PC-9 (cell line): Measurements from ENCODE around the gene SEBOX. TPM values are rescaled to one million over a fixed set of nuclear protein-coding genes. Genes with fewer than 3 reads are reported as not detected.

Source experiments
- BruUV-seq: library from RNA; stranded (reverse); fragments of 400-500 nt; replicated peaks from 2 replicates; lab custom pipeline; 2021; lab: Mats Ljungman, UMichigan
- CTCF ChIA-PET: fragments of 300-600 bp; sonication (Branson Sonifier 250); formaldehyde crosslinking; loops from one replicate; lab custom pipeline; 2022; ENCODE audit warnings: antibody characterized with exemption; lab: Charles Lee
- POLR2A ChIA-PET: fragments of 300-600 bp; sonication (Branson Sonifier 250); formaldehyde crosslinking; loops from one replicate; lab custom pipeline; 2022; ENCODE audit warnings: antibody characterized with exemption; ENCODE audit not compliant: unreplicated experiment; lab: Charles Lee
- DNase-seq, 2 experiments: peaks; one replicate each; pipeline versions ENCODE4 v3.0.0 to v3.0.0-alpha.2; 2015 to 2022; ENCODE audit warnings: mixed read lengths in 1 of 2
- H2AFZ ChIP-seq: fragments of 200-600 bp; sonication (generic); 2 replicates; pipeline ENCODE4 v1.8.1; 2017; ENCODE audit warnings: antibody characterized with exemption
- H3F3A ChIP-seq: fragments of 200-600 bp; sonication (generic); 2 replicates; pipeline ENCODE4 v1.8.1; 2017; ENCODE audit warnings: antibody characterized with exemption, mild to moderate bottlenecking, low read depth; ENCODE audit not compliant: insufficient read depth
- H3K27ac ChIP-seq: fragments of 200-600 bp; sonication (generic); 2 replicates; pipeline ENCODE4 v1.6.1; 2016; ENCODE audit warnings: mixed run types
- H3K27me3 ChIP-seq: fragments of 200-600 bp; sonication (generic); 2 replicates; pipeline ENCODE4 v1.6.1; 2016; ENCODE audit warnings: low read depth, mixed run types; ENCODE audit not compliant: insufficient read depth
- H3K36me3 ChIP-seq: fragments of 200-600 bp; sonication (generic); 2 replicates; pipeline ENCODE4 v1.6.1; 2016; ENCODE audit warnings: low read depth, mixed run types
- H3K4me1 ChIP-seq: fragments of 200-600 bp; sonication (generic); replicated peaks from 2 replicates; pipeline ENCODE4 v1.6.1; 2016; ENCODE audit warnings: mixed run types; ENCODE audit not compliant: insufficient read depth
- H3K4me2 ChIP-seq: fragments of 200-600 bp; sonication (generic); 2 replicates; pipeline ENCODE4 v1.6.1; 2017; ENCODE audit warnings: mixed run types
- H3K4me3 ChIP-seq: fragments of 200-600 bp; sonication (generic); 2 replicates; pipeline ENCODE4 v1.6.1; 2016; ENCODE audit warnings: mixed run types
- H3K79me2 ChIP-seq: fragments of 200-600 bp; sonication (generic); 2 replicates; pipeline ENCODE4 v1.6.1; 2017; ENCODE audit warnings: low read depth, mixed run types
- H3K9me2 ChIP-seq: fragments of 200-600 bp; sonication (generic); 2 replicates; pipeline ENCODE4 v1.8.1; 2017; ENCODE audit warnings: mild to moderate bottlenecking; ENCODE audit not compliant: insufficient read depth
- H3K9me3 ChIP-seq: fragments of 200-600 bp; sonication (generic); 2 replicates; pipeline ENCODE4 v1.8.1; 2016; ENCODE audit warnings: low read depth; ENCODE audit not compliant: insufficient read depth
- H4K20me1 ChIP-seq: fragments of 200-600 bp; sonication (generic); 2 replicates; pipeline ENCODE4 v1.8.1; 2017; ENCODE audit not compliant: insufficient read depth
- CTCF ChIP-seq: fragments of 200-600 bp; sonication (generic); conservative IDR thresholded peaks from 2 replicates; pipeline ENCODE4 v1.6.1; 2017; ENCODE audit warnings: mixed run types, antibody characterized with exemption, mild to moderate bottlenecking, moderate library complexity
- EZH2 ChIP-seq: fragments of 200-600 bp; sonication (generic); IDR thresholded peaks from 2 replicates; pipeline ENCODE4 v1.8.0; 2017; ENCODE audit warnings: antibody characterized with exemption, low read depth
- intact Hi-C: fragments of 100-400 bp; cut with micrococcal nuclease; formaldehyde crosslinking; loops from one replicate; pipeline ENCODE4 v1.10.0; 2022; ENCODE audit not compliant: unreplicated experiment
- total RNA-seq: library from RNA; stranded (reverse); gene quantifications from 2 replicates; pipeline ENCODE4 v1.2.3, GENCODE V29; 2021

SEBOX gene
- total RNA-seq, 1 experiment from 2014 or later, result not detected

GRCh38 chr17:28395426-28395825, 30.4 kb upstream of the SEBOX start:
- no TSS peak for BruUV-seq
- DNase-seq, result no peak
- 0 out of 2 replicates have a peak, but pooled peaks cover 9% of the 10 kb centered on the region for H3K36me3 ChIP-seq
- peaks cover 6% of the 10 kb centered on the region; the same call in 1 of the 2 replicates for H3F3A ChIP-seq
- no peaks in the 10 kb centered on the region for H3K27me3 ChIP-seq
- no peak overlapping the region for H3K4me2 ChIP-seq
- H3K27ac ChIP-seq, result no peak overlapping the region
- ChIA-PET CTCF (no interaction called here), POLR2A (interaction anchor here (0.6 kb wide), 1 partner anchor 117 kb away, joined by 4 read pairs; no protein-coding TSS in a partner anchor)
- no peaks in the 10 kb centered on the region for H3K9me3 ChIP-seq
- no peaks in the 10 kb centered on the region for H3K79me2 ChIP-seq
- TF ChIP-seq EZH2 (no peak), CTCF (no peak)
- intact Hi-C loops, result no loop called here
- no peaks in the 10 kb centered on the region for H3K4me1 ChIP-seq
- H3K4me3 ChIP-seq, result no peak overlapping the region
- H2AFZ ChIP-seq, result no peak overlapping the region
- no peaks in the 10 kb centered on the region for H4K20me1 ChIP-seq
- H3K9me2 ChIP-seq, result no peaks in the 10 kb centered on the region

- intact Hi-C loops, result no loop called here
- no peaks in the 10 kb centered on the region for H3K9me3 ChIP-seq
These were observed 29.5 kb upstream of the SEBOX start for GRCh38 chr17:28394337-28395116.

GRCh38 chr17:28392491-28392890, 27.5 kb upstream of the SEBOX start:
- Histone ChIP-seq H4K20me1 (no peaks in the 10 kb centered on the region; the same call in 1 of the 2 replicates), H3K9me2 (no peaks in the 10 kb centered on the region), H3K36me3 (peaks cover 19% of the 10 kb centered on the region; the same call in 1 of the 2 replicates), H3F3A (peaks cover 6% of the 10 kb centered on the region; the same call in 1 of the 2 replicates), H3K79me2 (no peaks in the 10 kb centered on the region), H3K4me3 (no peak overlapping the region), H3K9me3 (no peaks in the 10 kb centered on the region), H3K4me1 (no peaks in the 10 kb centered on the region), H3K4me2 (no peak overlapping the region), H3K27me3 (no peaks in the 10 kb centered on the region), H3K27ac (no peak overlapping the region), H2AFZ (no peak overlapping the region)
- intact Hi-C loops, result no loop called here
- no TSS peak for BruUV-seq
- DNase-seq, result no peak
- ChIA-PET CTCF (no interaction called here), POLR2A (no interaction called here)
- TF ChIP-seq EZH2, result no peak
- TF ChIP-seq CTCF, result no peak

More at GRCh38 chr17:28394337-28395116, 29.5 kb upstream of the SEBOX start:
- Histone ChIP-seq H3K27me3 (no peaks in the 10 kb centered on the region), H3K4me3 (no peak overlapping the region), H4K20me1 (no peaks in the 10 kb centered on the region), H3K9me2 (no peaks in the 10 kb centered on the region), H3K79me2 (no peaks in the 10 kb centered on the region), H3K4me1 (no peaks in the 10 kb centered on the region), H2AFZ (no peak overlapping the region), H3K27ac (no peak overlapping the region), H3K36me3 (peaks cover 12% of the 10 kb centered on the region; the same call in 1 of the 2 replicates), H3F3A (peaks cover 6% of the 10 kb centered on the region; the same call in 1 of the 2 replicates), H3K4me2 (no peak overlapping the region)
- POLR2A ChIA-PET, result no interaction called here
- BruUV-seq, result no TSS peak
- TF ChIP-seq EZH2 (no peak), CTCF (no peak)
- CTCF ChIA-PET, result interaction anchor here (0.6 kb wide), 1 partner anchor 165 kb away, joined by 3 read pairs; no protein-coding TSS in a partner anchor
- no peak for DNase-seq
